Choroid plexus epithelial cell (primary cell): ENCODE measurements around the gene MAPKAP1.

Experiments
- DNase-seq: peaks from one replicate; pipeline ENCODE4 v3.0.0-alpha.2; 2010; ENCODE audit warnings: low read depth
- H3K4me3 ChIP-seq: 2 replicates; pipeline ENCODE4 v1.5.1; 2011; ENCODE audit warnings: low read depth, mild to moderate bottlenecking, control low read depth, low read length, moderate library complexity
- CTCF ChIP-seq: conservative IDR thresholded peaks from 2 replicates; pipeline ENCODE4 v1.5.1; 2011; ENCODE audit warnings: low read depth, mild to moderate bottlenecking, control low read depth, inconsistent platforms, low read length, moderate library complexity

The MAPKAP1 gene

DNA sequence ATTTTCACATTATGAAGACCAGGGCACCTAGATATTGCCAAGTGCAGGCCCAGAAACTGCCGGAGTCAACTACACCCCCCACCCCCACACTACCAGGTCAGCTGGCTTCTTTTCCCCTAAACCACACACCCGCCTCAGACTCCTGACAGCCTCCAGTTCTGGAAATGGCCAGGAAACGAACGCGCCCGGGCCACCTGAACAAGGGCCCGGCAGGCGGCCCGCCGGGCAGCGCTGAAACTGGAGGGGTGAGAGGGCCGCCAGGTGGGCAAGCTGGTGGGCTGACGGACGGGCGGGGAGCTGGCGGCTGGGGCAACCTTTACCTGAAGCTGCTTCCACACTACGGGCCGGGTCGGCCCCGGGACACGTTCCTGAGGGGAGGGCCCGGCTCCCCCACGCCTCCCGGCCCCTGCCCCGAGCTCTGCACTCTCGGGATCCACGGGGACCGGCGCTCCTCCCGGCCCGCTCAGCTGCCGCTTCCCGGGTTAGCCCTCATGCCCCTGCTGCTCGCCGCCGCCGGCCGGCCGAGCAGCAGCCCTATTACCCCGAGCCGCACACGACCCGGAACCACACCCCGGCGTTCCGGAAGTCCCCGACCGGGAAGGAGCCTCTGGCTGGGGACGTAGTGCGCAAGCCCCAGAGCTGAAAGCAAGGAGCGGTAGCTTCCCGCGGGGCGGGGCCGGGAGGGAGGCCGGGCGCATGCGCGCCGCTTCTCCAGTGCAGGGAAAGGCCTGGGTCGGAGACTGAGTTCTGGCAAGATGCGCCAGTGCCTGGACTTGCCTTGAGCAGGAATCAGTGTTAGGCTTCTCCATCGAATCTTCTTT is at the start of gene MAPKAP1:
TSS of gene MAPKAP1 (minus strand) at position 558 of the 821 bp plus-strand sequence. CDS start 34,634 bp downstream, outside the sequence.
- no peak for TF ChIP-seq CTCF
- DNase-seq = peak; percentile 98
- H3K4me3 ChIP-seq = peak within 1 kb of the TSS; percentile 88

GRCh38 chr9:125756518-125756917 is 49.5 kb upstream of the MAPKAP1 start:
- no peak for DNase-seq
- no peak overlapping the region for H3K4me3 ChIP-seq
- TF ChIP-seq CTCF = no peak

DNA sequence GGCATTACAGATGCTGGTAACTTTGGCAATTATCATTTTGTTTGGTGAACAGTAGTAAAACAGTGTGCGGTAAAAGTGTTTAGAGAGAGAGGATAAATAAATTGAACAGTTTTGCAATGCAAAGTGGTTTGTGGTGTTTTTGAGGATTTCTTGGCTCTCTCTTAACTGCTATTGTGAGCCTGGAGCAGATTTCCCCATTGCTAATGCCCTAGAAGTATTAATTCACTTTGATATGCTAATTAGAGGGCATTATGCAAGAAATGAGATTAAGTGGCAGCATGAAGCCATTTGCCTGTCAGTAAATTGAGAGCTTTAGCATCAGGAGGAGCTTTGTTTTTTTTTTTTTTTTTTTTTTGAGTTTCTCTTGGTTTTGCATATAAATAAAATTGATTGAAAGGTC is 48.3 kb upstream of the MAPKAP1 start:
- no peak overlapping the region for H3K4me3 ChIP-seq
- DNase-seq = no peak
- TF ChIP-seq CTCF = no peak

GRCh38 chr9:125754096-125754495 is 47.1 kb upstream of the MAPKAP1 start:
- no peak overlapping the region for H3K4me3 ChIP-seq
- TF ChIP-seq CTCF = no peak
- DNase-seq = no peak

GRCh38 chr9:125752070-125752628 is 45.1 kb upstream of the MAPKAP1 start:
- no peak overlapping the region for H3K4me3 ChIP-seq
- TF ChIP-seq CTCF = no peak
- no peak for DNase-seq

DNA sequence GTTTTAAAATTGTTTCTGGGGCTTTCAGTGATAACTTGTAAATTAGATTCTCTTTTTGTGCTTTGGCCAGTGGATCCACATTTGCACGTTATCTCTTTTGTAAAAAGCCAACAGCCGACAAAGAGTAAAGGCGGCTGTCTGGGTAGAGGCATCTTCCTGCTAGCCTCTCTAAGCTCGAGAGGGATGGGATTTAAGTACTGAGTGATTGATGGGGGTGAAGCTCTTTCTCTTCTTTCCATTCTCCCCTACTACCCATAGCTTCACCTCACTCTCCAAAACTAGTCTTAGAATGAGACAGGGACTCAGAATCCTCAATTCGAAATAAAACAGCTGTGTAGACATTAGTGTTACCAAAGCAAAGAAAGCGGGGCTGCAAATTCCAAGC is 43.6 kb upstream of the MAPKAP1 start:
- DNase-seq = no peak
- TF ChIP-seq CTCF = no peak
- H3K4me3 ChIP-seq = no peak overlapping the region
